ENCODE results near the gene SYN1.

- TF ChIP-seq, protein P1, sequence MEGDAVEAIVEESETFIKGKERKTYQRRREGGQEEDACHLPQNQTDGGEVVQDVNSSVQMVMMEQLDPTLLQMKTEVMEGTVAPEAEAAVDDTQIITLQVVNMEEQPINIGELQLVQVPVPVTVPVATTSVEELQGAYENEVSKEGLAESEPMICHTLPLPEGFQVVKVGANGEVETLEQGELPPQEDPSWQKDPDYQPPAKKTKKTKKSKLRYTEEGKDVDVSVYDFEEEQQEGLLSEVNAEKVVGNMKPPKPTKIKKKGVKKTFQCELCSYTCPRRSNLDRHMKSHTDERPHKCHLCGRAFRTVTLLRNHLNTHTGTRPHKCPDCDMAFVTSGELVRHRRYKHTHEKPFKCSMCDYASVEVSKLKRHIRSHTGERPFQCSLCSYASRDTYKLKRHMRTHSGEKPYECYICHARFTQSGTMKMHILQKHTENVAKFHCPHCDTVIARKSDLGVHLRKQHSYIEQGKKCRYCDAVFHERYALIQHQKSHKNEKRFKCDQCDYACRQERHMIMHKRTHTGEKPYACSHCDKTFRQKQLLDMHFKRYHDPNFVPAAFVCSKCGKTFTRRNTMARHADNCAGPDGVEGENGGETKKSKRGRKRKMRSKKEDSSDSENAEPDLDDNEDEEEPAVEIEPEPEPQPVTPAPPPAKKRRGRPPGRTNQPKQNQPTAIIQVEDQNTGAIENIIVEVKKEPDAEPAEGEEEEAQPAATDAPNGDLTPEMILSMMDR (IDR thresholded peaks at IDR 0.05) = no peak
- TF ChIP-seq POLR2AphosphoS5 (IDR thresholded peaks at IDR 0.05) = no peak
- no peak for TF ChIP-seq POLR2A (IDR thresholded peaks at IDR 0.05)
- TF ChIP-seq EP300 (IDR thresholded peaks at IDR 0.05) = no peak
These were observed 89.6 kb downstream of the SYN1 start for GRCh38 chrX:47530049-47530448.
